ENCODE measurements around the gene XAGE1B.

GRCh38 chrX:52507331-52507730 is 9.5 kb downstream of the XAGE1B start:
- no peak for TF ChIP-seq SMAD9 (CRISPR knock-in tag; IDR thresholded peaks at IDR 0.05)
- TF ChIP-seq CTCF (CRISPR knock-in tag; IDR thresholded peaks at IDR 0.05) = no peak
